ENCODE results near the gene PLD2.

PLD2 gene

GRCh38 chr17:4806777-4807604 lies at the start of gene PLD2:
Gene PLD2, plus strand, starts transcription at chr17:4807152. Its CDS starts 621 bp downstream, at chr17:4807773.
- peak; percentile 43 for DNase-seq

- no peak for DNase-seq
Measured at GRCh38 chr17:4759776-4760236, 47.1 kb upstream of the PLD2 start.

GRCh38 chr17:4764595-4764994 lies 42.4 kb upstream of the PLD2 start:
- no peak for DNase-seq

- DNase-seq: no peak
Measured at GRCh38 chr17:4766201-4766600, 40.8 kb upstream of the PLD2 start.

- DNase-seq: no peak
Measured at GRCh38 chr17:4766723-4767122, 40.2 kb upstream of the PLD2 start.

- no peak for DNase-seq
Measured at GRCh38 chr17:4768298-4768697, 38.7 kb upstream of the PLD2 start.

- DNase-seq: no peak
Measured at GRCh38 chr17:4769628-4770027, 37.3 kb upstream of the PLD2 start.

GRCh38 chr17:4771519-4772234 lies 35.3 kb upstream of the PLD2 start, which contains the start of gene TM4SF5:
Gene TM4SF5, plus strand, starts transcription at chr17:4771886. Its CDS starts 37 bp downstream, at chr17:4771923.
- DNase-seq: peak; percentile 61

GRCh38 chr17:4772235-4772613 lies 34.7 kb upstream of the PLD2 start:
- peak; percentile 59 for DNase-seq

- DNase-seq: no peak
Measured at GRCh38 chr17:4777969-4778760, 28.8 kb upstream of the PLD2 start.

- DNase-seq: no peak
Measured at GRCh38 chr17:4780325-4780955, 26.5 kb upstream of the PLD2 start.

GRCh38 chr17:4782652-4783051 lies 24.3 kb upstream of the PLD2 start:
- DNase-seq: no peak

GRCh38 chr17:4785311-4786105 lies 21.4 kb upstream of the PLD2 start:
- no peak for DNase-seq

GRCh38 chr17:4786106-4786511 lies 20.8 kb upstream of the PLD2 start, which contains the start of gene VMO1:
Gene VMO1, minus strand, starts transcription at chr17:4786364. Its CDS starts 12 bp downstream, at chr17:4786352.
- DNase-seq: no peak

GRCh38 chr17:4786516-4786915 lies 20.4 kb upstream of the PLD2 start:
- no peak for DNase-seq

- DNase-seq: no peak
Measured at GRCh38 chr17:4788159-4788806, 18.7 kb upstream of the PLD2 start.

GRCh38 chr17:4788807-4789700 lies 17.9 kb upstream of the PLD2 start, which contains the start of gene GLTPD2:
Gene GLTPD2, plus strand, starts transcription at chr17:4788964. Its CDS starts 48 bp downstream, at chr17:4789012.
- no peak for DNase-seq

- no peak for DNase-seq
Measured at GRCh38 chr17:4789701-4789950, 17.3 kb upstream of the PLD2 start.

GRCh38 chr17:4789951-4790704 lies 16.8 kb upstream of the PLD2 start:
- DNase-seq: peak; percentile 30

- DNase-seq: no peak
Measured at GRCh38 chr17:4790705-4791088, 16.3 kb upstream of the PLD2 start.

Data from DMS 273 treated with DMSO at 0.1 percent for 48 hours (cell line).